Measurements from ENCODE around the gene SV2B.

- no peak for TF ChIP-seq CTCF (conservative IDR thresholded peaks at IDR 0.05; ENCODE audit: low read depth, low read length)
- TF ChIP-seq EZH2phosphoT487 (IDR thresholded peaks at IDR 0.05; ENCODE audit: borderline replicate concordance, low read length), result no peak
- TF ChIP-seq EZH2 (IDR thresholded peaks at IDR 0.05; ENCODE audit: low read length, unreplicated experiment), result no peak
Measured at GRCh38 chr15:91338766-91339165, 238.7 kb downstream of the SV2B start.
